SIG-M5 treated with dmso at 0.1 percent for 504 hours (cell line): Measurements from ENCODE around the gene RGS12.

ENCODE experiments used
- DNase-seq: peaks from one replicate; lab custom pipeline; 2025; ENCODE audit not compliant: unreplicated experiment; lab: John Stamatoyannopoulos, UW

Gene RGS12

GRCh38 chr4:3310301-3311094 is 17.7 kb downstream of the RGS12 start:
- no peak for DNase-seq

- DNase-seq = no peak
These were observed 18.2 kb downstream of the RGS12 start for GRCh38 chr4:3311095-3311372.

GRCh38 chr4:3311489-3312171 is 18.8 kb downstream of the RGS12 start:
- no peak for DNase-seq

GRCh38 chr4:3312362-3312761 is 19.5 kb downstream of the RGS12 start:
- DNase-seq = no peak

GRCh38 chr4:3313139-3313538 is 20.3 kb downstream of the RGS12 start:
- DNase-seq = no peak

- DNase-seq = no peak
These were observed 20.9 kb downstream of the RGS12 start for GRCh38 chr4:3313556-3314228.

- DNase-seq = no peak
These were observed 22.0 kb downstream of the RGS12 start for GRCh38 chr4:3314706-3315260.

- no peak for DNase-seq
These were observed 22.7 kb downstream of the RGS12 start for GRCh38 chr4:3315566-3315965.

GRCh38 chr4:3316146-3316545 is 23.3 kb downstream of the RGS12 start:
- DNase-seq = no peak

- DNase-seq = no peak
These were observed 24.3 kb downstream of the RGS12 start for GRCh38 chr4:3317011-3317655.

GRCh38 chr4:3317656-3318211 is 24.9 kb downstream of the RGS12 start:
- no peak for DNase-seq

- no peak for DNase-seq
These were observed 25.8 kb downstream of the RGS12 start for GRCh38 chr4:3318561-3319021.

- no peak for DNase-seq
These were observed 27.7 kb downstream of the RGS12 start for GRCh38 chr4:3320361-3321023.

GRCh38 chr4:3321295-3321889 is 28.6 kb downstream of the RGS12 start:
- DNase-seq = no peak

- no peak for DNase-seq
These were observed 29.3 kb downstream of the RGS12 start for GRCh38 chr4:3322059-3322550.

- DNase-seq = no peak
These were observed 30.3 kb downstream of the RGS12 start for GRCh38 chr4:3323071-3323481.

GRCh38 chr4:3324093-3324815 is 31.4 kb downstream of the RGS12 start:
- DNase-seq = no peak

GRCh38 chr4:3328814-3329663 is 36.2 kb downstream of the RGS12 start:
- no peak for DNase-seq
